Measurements from ENCODE around the gene ADAP1. TPM values are rescaled to one million over a fixed set of nuclear protein-coding genes. Genes with fewer than 3 reads are reported as not detected.

The ADAP1 gene
- total and polyA plus RNA-seq, 11 donors, result 3.1 to 16.5 (median 12.0) TPM

GRCh38 chr7:959271-959670 is 4.8 kb upstream of the ADAP1 start:
- no peak for ATAC-seq
- peak in 3 of 5 donors; percentile 10 to 39 (median 18) for DNase-seq
- intact Hi-C loops (cut with DNase I), result loop anchor here in 1 of 10 donors (10.0 kb wide), 1 partner anchor 54 kb away; no protein-coding TSS in a partner anchor
- WGBS, 4 donors, result 78 to 81% (median 79%) methylated on average over 20 of the region's 20 CpGs
- Histone ChIP-seq H3K4me3 (no peak overlapping the region), H3K36me3 (no peaks in the 10 kb centered on the region), H3K27me3 (peaks cover 0 to 7% (median 0%) of the 10 kb centered on the region in 9 donors), H3K4me1 (peaks cover 0 to 46% (median 11%) of the 10 kb centered on the region in 12 donors), H3K27ac (no peak overlapping the region), H3K9me3 (no peaks in the 10 kb centered on the region)
- no peak for TF ChIP-seq CTCF (IDR thresholded peaks at IDR 0.05)
- no peak for TF ChIP-seq POLR2A (IDR thresholded peaks at IDR 0.05)

GRCh38 chr7:958221-959200 is 4.0 kb upstream of the ADAP1 start:
- no peaks in the 10 kb centered on the region for H3K36me3 ChIP-seq
- no peak overlapping the region for H3K4me3 ChIP-seq
- H3K9me3 ChIP-seq, result no peaks in the 10 kb centered on the region
- DNase-seq (peak in 3 of 5 donors; percentile 19 to 58 (median 26)), ATAC-seq (no peak)
- peaks cover 0 to 11% (median 5%) of the 10 kb centered on the region in 9 donors for H3K27me3 ChIP-seq
- WGBS, 4 donors, result 84 to 87% (median 86%) methylated on average over 30 to 36 of the region's 36 CpGs
- H3K27ac ChIP-seq, result no peak overlapping the region
- intact Hi-C loops (cut with DNase I), result loop anchor here in 1 of 10 donors (10.0 kb wide), 1 partner anchor 54 kb away; no protein-coding TSS in a partner anchor
- TF ChIP-seq POLR2A (IDR thresholded peaks at IDR 0.05) (no peak), CTCF (IDR thresholded peaks at IDR 0.05) (no peak)
- H3K4me1 ChIP-seq, result peaks cover 0 to 42% (median 7%) of the 10 kb centered on the region in 12 donors

- no peak overlapping the region for H3K4me3 ChIP-seq
- intact Hi-C loops (cut with DNase I), result loop anchor here in 1 of 10 donors (10.0 kb wide), 1 partner anchor 53 kb away; no protein-coding TSS in a partner anchor
- H3K27me3 ChIP-seq, result peaks cover 0 to 20% (median 8%) of the 10 kb centered on the region in 9 donors
- ATAC-seq, result peak in 1 of 4 donors; percentile 27
- no peaks in the 10 kb centered on the region for H3K36me3 ChIP-seq
- DNase-seq, result peak in 3 of 5 donors; percentile 58 to 80 (median 62)
- no peak overlapping the region for H3K27ac ChIP-seq
- TF ChIP-seq POLR2A (IDR thresholded peaks at IDR 0.05) (no peak), CTCF (IDR thresholded peaks at IDR 0.05) (no peak)
- no peaks in the 10 kb centered on the region for H3K9me3 ChIP-seq
- peaks cover 0 to 42% (median 9%) of the 10 kb centered on the region in 12 donors for H3K4me1 ChIP-seq
- WGBS, 4 donors, result 75 to 88% (median 82%) methylated on average over 19 to 32 of the region's 32 CpGs
Measured at GRCh38 chr7:957418-958220, 3.1 kb upstream of the ADAP1 start.

All from heart left ventricle (tissue), 16 donors.